ENCODE measurements around the gene TNFAIP8L3.
A peak's percentile ranks its signal among the peaks of the same experiment; 100 is the strongest.

The TNFAIP8L3 gene

GRCh38 chr15:51051776-51052175, 42.9 kb downstream of the TNFAIP8L3 start:
- DNase-seq = no peak

- peak; percentile 81 to 91 for DNase-seq
Observed at GRCh38 chr15:51049081-51049480, 45.6 kb downstream of the TNFAIP8L3 start.

GRCh38 chr15:51048308-51048707, 46.4 kb downstream of the TNFAIP8L3 start:
- no peak for DNase-seq

GRCh38 chr15:51046799-51047449, 47.8 kb downstream of the TNFAIP8L3 start:
- DNase-seq = no peak

GRCh38 chr15:51046016-51046415, 48.7 kb downstream of the TNFAIP8L3 start:
- DNase-seq = no peak

- DNase-seq = no peak
Observed at GRCh38 chr15:51044037-51044727, 50.5 kb downstream of the TNFAIP8L3 start.

- DNase-seq = no peak
Observed at GRCh38 chr15:51038974-51039319, 55.8 kb downstream of the TNFAIP8L3 start.

- DNase-seq = peak; percentile 9 to 43
Observed at GRCh38 chr15:51038162-51038973, 56.3 kb downstream of the TNFAIP8L3 start.

GRCh38 chr15:51037474-51037873, 57.2 kb downstream of the TNFAIP8L3 start:
- peak in 1 of 2 experiments; percentile 48 for DNase-seq

- DNase-seq = no peak
Observed at GRCh38 chr15:51030649-51031316, 63.9 kb downstream of the TNFAIP8L3 start.

- DNase-seq = no peak
Observed at GRCh38 chr15:51025454-51025846, 69.3 kb downstream of the TNFAIP8L3 start.

- no peak for DNase-seq
Observed at GRCh38 chr15:51024735-51025453, 69.8 kb downstream of the TNFAIP8L3 start.

- no peak for DNase-seq
Observed at GRCh38 chr15:51023499-51023898, 71.2 kb downstream of the TNFAIP8L3 start.

GRCh38 chr15:51022206-51022605, 72.5 kb downstream of the TNFAIP8L3 start:
- no peak for DNase-seq

- no peak for DNase-seq
Observed at GRCh38 chr15:51016615-51017014, 78.1 kb downstream of the TNFAIP8L3 start.

- DNase-seq = no peak
Observed at GRCh38 chr15:51011212-51011611, 83.5 kb downstream of the TNFAIP8L3 start.

GRCh38 chr15:51007131-51007666, 87.5 kb downstream of the TNFAIP8L3 start:
- no peak for DNase-seq

Measured in NCI-H526 (cell line).